Colonic mucosa (tissue), 4 donors: ENCODE measurements around the gene MC2R. TPM values are rescaled to one million over a fixed set of nuclear protein-coding genes. Genes with fewer than 3 reads are reported as not detected.

Experiments used
- DNase-seq: peaks from one replicate; pipeline ENCODE4 v3.0.0-alpha.2; 2020
- H3K27ac ChIP-seq: fragments of 200-600 bp; one replicate; pipeline ENCODE4 v1.8.0; 2021
- H3K27me3 ChIP-seq: fragments of 200-600 bp; one replicate; pipeline ENCODE4 v1.8.0; 2021
- H3K36me3 ChIP-seq: fragments of 200-600 bp; one replicate; pipeline ENCODE4 v1.8.0; 2021
- H3K4me1 ChIP-seq: fragments of 200-600 bp; one replicate; pipeline ENCODE4 v1.8.0; 2021; ENCODE audit warnings: mild to moderate bottlenecking
- H3K4me3 ChIP-seq: fragments of 200-600 bp; one replicate; pipeline ENCODE4 v1.8.0; 2021
- H3K9ac ChIP-seq, 2 donors: one replicate each; pipeline ENCODE4 v1.7.0; 2013; ENCODE audit warnings: control low read depth in 2 of 2, low read depth in 2 of 2, low read length in 2 of 2
- H3K9me3 ChIP-seq: fragments of 200-600 bp; one replicate; pipeline ENCODE4 v1.8.0; 2021
- CTCF ChIP-seq: fragments of 200-600 bp; IDR thresholded peaks from one replicate; pipeline ENCODE4 v1.8.0; 2022; ENCODE audit warnings: antibody characterized with exemption, mild to moderate bottlenecking
- intact Hi-C: fragments of 100-400 bp; cut with DNase I; formaldehyde crosslinking; loops from one replicate; pipeline ENCODE4 v1.14.1; 2022
- total RNA-seq, 2 donors: library from RNA; stranded (reverse); fragmentation: NEBNext Ultra II Directional in 1 of 2; extraction: Animal tissue kit (Norgen Biotek cat#: 25700) in 1 of 2; gene quantifications; one replicate each; pipeline ENCODE4 v1.2.1, GENCODE V29; 2021
- donor health status: healthy.
- donor health status: DM: no; HTN: no; CAD: no.
- donor health status: DM: no; HTN: no; CAD: no.

Gene MC2R
- total RNA-seq, 2 donors from 2014 or later: not detected

GRCh38 chr18:13894531-13894930 lies 20.8 kb downstream of the MC2R start:
- Histone ChIP-seq H3K27me3 (no peaks in the 10 kb centered on the region), H3K27ac (no peak overlapping the region), H3K9ac (no peak overlapping the region), H3K4me1 (no peaks in the 10 kb centered on the region), H3K36me3 (no peaks in the 10 kb centered on the region), H3K9me3 (no peaks in the 10 kb centered on the region), H3K4me3 (no peak overlapping the region)
- TF ChIP-seq CTCF: no peak
- intact Hi-C loops: no loop called here
- no peak for DNase-seq

- Histone ChIP-seq H3K9ac (no peak overlapping the region), H3K4me1 (no peaks in the 10 kb centered on the region), H3K4me3 (no peak overlapping the region), H3K36me3 (no peaks in the 10 kb centered on the region), H3K9me3 (no peaks in the 10 kb centered on the region), H3K27me3 (no peaks in the 10 kb centered on the region), H3K27ac (no peak overlapping the region)
- no peak for DNase-seq
- intact Hi-C loops: no loop called here
- no peak for TF ChIP-seq CTCF
Measured at GRCh38 chr18:13893418-13893760, 21.9 kb downstream of the MC2R start.

GRCh38 chr18:13892098-13892497 lies 23.2 kb downstream of the MC2R start:
- no peak for DNase-seq
- no peak for TF ChIP-seq CTCF
- Histone ChIP-seq H3K36me3 (no peaks in the 10 kb centered on the region), H3K4me1 (no peaks in the 10 kb centered on the region), H3K9ac (no peak overlapping the region), H3K9me3 (no peaks in the 10 kb centered on the region), H3K27me3 (no peaks in the 10 kb centered on the region), H3K27ac (no peak overlapping the region), H3K4me3 (no peak overlapping the region)
- intact Hi-C loops: no loop called here

GRCh38 chr18:13890761-13891361 lies 24.5 kb downstream of the MC2R start:
- Histone ChIP-seq H3K27me3 (no peaks in the 10 kb centered on the region), H3K4me1 (no peaks in the 10 kb centered on the region), H3K36me3 (no peaks in the 10 kb centered on the region), H3K9me3 (no peaks in the 10 kb centered on the region), H3K4me3 (no peak overlapping the region), H3K9ac (no peak overlapping the region), H3K27ac (no peak overlapping the region)
- intact Hi-C loops: no loop called here
- DNase-seq: no peak
- no peak for TF ChIP-seq CTCF

- no peak for DNase-seq
- H3K36me3 ChIP-seq: no peaks in the 10 kb centered on the region
- no peaks in the 10 kb centered on the region for H3K9me3 ChIP-seq
- H3K27ac ChIP-seq: no peak overlapping the region
- TF ChIP-seq CTCF: no peak
- intact Hi-C loops: no loop called here
- no peak overlapping the region for H3K4me3 ChIP-seq
- no peaks in the 10 kb centered on the region for H3K4me1 ChIP-seq
- H3K27me3 ChIP-seq: no peaks in the 10 kb centered on the region
- H3K9ac ChIP-seq: no peak overlapping the region
Measured at GRCh38 chr18:13889671-13890070, 25.7 kb downstream of the MC2R start.
